ENCODE measurements around the gene MCM6. TPM values are rescaled to one million over a fixed set of nuclear protein-coding genes. Genes with fewer than 3 reads are reported as not detected.

Gene MCM6
- total RNA-seq, 1 donor from 2014 or later, result 9.6 TPM

GRCh38 chr2:135850892-135851668, 25.2 kb downstream of the MCM6 start:
- H3K4me3 ChIP-seq, result no peak overlapping the region
- no peak for DNase-seq (ENCODE audit: extremely low spot score in 2 of 2)
- H3K4me1 ChIP-seq, result no peaks in the 10 kb centered on the region
- no peak for TF ChIP-seq POLR2A (IDR thresholded peaks at IDR 0.05)
- no peak for TF ChIP-seq CTCF (IDR thresholded peaks at IDR 0.05)
- TF ChIP-seq POLR2AphosphoS5 (IDR thresholded peaks at IDR 0.05; ENCODE audit: insufficient read depth in 1 of 2, low read depth in 1 of 2), result no peak
- no peaks in the 10 kb centered on the region for H3K27me3 ChIP-seq
- intact Hi-C loops (cut with DNase I), result no loop called here
- no peaks in the 10 kb centered on the region for H3K9me3 ChIP-seq
- no peak overlapping the region for H3K27ac ChIP-seq
- peaks cover 0 to 33% of the 10 kb centered on the region in 2 donors for H3K36me3 ChIP-seq

- Histone ChIP-seq H3K4me3 (no peak overlapping the region), H3K27ac (no peak overlapping the region), H3K4me1 (no peaks in the 10 kb centered on the region), H3K36me3 (peaks cover 0 to 45% of the 10 kb centered on the region in 2 donors), H3K9me3 (no peaks in the 10 kb centered on the region), H3K27me3 (no peaks in the 10 kb centered on the region)
- no peak for TF ChIP-seq POLR2A (IDR thresholded peaks at IDR 0.05)
- TF ChIP-seq POLR2AphosphoS5 (IDR thresholded peaks at IDR 0.05; ENCODE audit: insufficient read depth in 1 of 2, low read depth in 1 of 2), result no peak
- no peak for TF ChIP-seq CTCF (IDR thresholded peaks at IDR 0.05)
- intact Hi-C loops (cut with DNase I), result no loop called here
- no peak for DNase-seq (ENCODE audit: extremely low spot score in 2 of 2)
These were observed 27.2 kb downstream of the MCM6 start for GRCh38 chr2:135849087-135849486.

- Histone ChIP-seq H3K27me3 (no peaks in the 10 kb centered on the region), H3K9me3 (no peaks in the 10 kb centered on the region), H3K36me3 (peaks cover 0 to 46% of the 10 kb centered on the region in 2 donors), H3K4me3 (no peak overlapping the region), H3K4me1 (no peaks in the 10 kb centered on the region), H3K27ac (no peak overlapping the region)
- intact Hi-C loops (cut with DNase I), result no loop called here
- no peak for DNase-seq (ENCODE audit: extremely low spot score in 2 of 2)
- TF ChIP-seq POLR2AphosphoS5 (IDR thresholded peaks at IDR 0.05; ENCODE audit: insufficient read depth in 1 of 2, low read depth in 1 of 2) (no peak), CTCF (IDR thresholded peaks at IDR 0.05) (no peak), POLR2A (IDR thresholded peaks at IDR 0.05) (no peak)
These were observed 30.2 kb downstream of the MCM6 start for GRCh38 chr2:135845997-135846396.

- Histone ChIP-seq H3K4me3 (no peak overlapping the region), H3K9me3 (no peaks in the 10 kb centered on the region), H3K27me3 (no peaks in the 10 kb centered on the region), H3K4me1 (peaks cover 7% of the 10 kb centered on the region), H3K27ac (no peak overlapping the region), H3K36me3 (peaks cover 0 to 43% of the 10 kb centered on the region in 2 donors)
- intact Hi-C loops (cut with DNase I), result no loop called here
- DNase-seq (ENCODE audit: extremely low spot score in 2 of 2), result no peak
- no peak for TF ChIP-seq CTCF (IDR thresholded peaks at IDR 0.05)
- TF ChIP-seq POLR2A (IDR thresholded peaks at IDR 0.05), result no peak
- no peak for TF ChIP-seq POLR2AphosphoS5 (IDR thresholded peaks at IDR 0.05; ENCODE audit: insufficient read depth in 1 of 2, low read depth in 1 of 2)
These were observed 31.0 kb downstream of the MCM6 start for GRCh38 chr2:135845257-135845656.

GRCh38 chr2:135844301-135844895, 31.8 kb downstream of the MCM6 start:
- DNase-seq (ENCODE audit: extremely low spot score in 2 of 2), result no peak
- H3K27ac ChIP-seq, result no peak overlapping the region
- H3K4me1 ChIP-seq, result peaks cover 14% of the 10 kb centered on the region
- H3K9me3 ChIP-seq, result no peaks in the 10 kb centered on the region
- intact Hi-C loops (cut with DNase I), result no loop called here
- TF ChIP-seq POLR2A (IDR thresholded peaks at IDR 0.05) (no peak), CTCF (IDR thresholded peaks at IDR 0.05) (no peak), POLR2AphosphoS5 (IDR thresholded peaks at IDR 0.05; ENCODE audit: insufficient read depth in 1 of 2, low read depth in 1 of 2) (no peak)
- H3K4me3 ChIP-seq, result no peak overlapping the region
- H3K36me3 ChIP-seq, result peaks cover 0 to 43% of the 10 kb centered on the region in 2 donors
- no peaks in the 10 kb centered on the region for H3K27me3 ChIP-seq
